Gastrocnemius medialis (tissue), 4 donors: ENCODE data around the gene ARSB.

Source experiments
- CTCF ChIP-seq, 5 experiments: fragments of 450-650 bp in 3 of 5; fragments of 200-600 bp in 2 of 5; sonication (generic) in 2 of 5; IDR thresholded peaks in 4 of 5; conservative IDR thresholded peaks in 1 of 5; 1 replicate in 4 of 5; 2 replicates in 1 of 5; pipeline ENCODE4 v1.5.1; 2016 to 2019; ENCODE audit warnings: antibody characterized with exemption in 5 of 5, mild to moderate bottlenecking in 3 of 5, moderate library complexity in 3 of 5
- POLR2A ChIP-seq, 2 donors: fragments of 450-650 bp; IDR thresholded peaks; one replicate each; pipeline ENCODE4 v1.6.1; 2017; ENCODE audit warnings: antibody characterized with exemption in 2 of 2, mild to moderate bottlenecking in 2 of 2, moderate library complexity in 2 of 2

GRCh38 chr5:78751872-78752271, 233.2 kb downstream of the ARSB start:
- TF ChIP-seq CTCF (IDR thresholded peaks at IDR 0.05 in 4 of 5, conservative IDR thresholded peaks at IDR 0.05 in 1 of 5) (no peak), POLR2A (IDR thresholded peaks at IDR 0.05) (no peak)
